IMR-90 (cell line): Measurements from ENCODE around the gene RASSF5. TPM values are rescaled to one million over a fixed set of nuclear protein-coding genes. Genes with fewer than 3 reads are reported as not detected.

Experiments used
- ATAC-seq: fragments of 200-7000 bp; cut with Tn5 transposase; 2 replicates; pipeline ENCODE4 v1.9.1; 2020; ENCODE audit warnings: low read depth, mild to moderate bottlenecking, moderate library complexity
- BruUV-seq: library from RNA; stranded (reverse); fragments of 400-500 nt; replicated peaks from 2 replicates; lab custom pipeline; 2021; lab: Mats Ljungman, UMichigan
- CTCF ChIA-PET: fragments of 300-600 bp; formaldehyde crosslinking; extraction: SDS; loops from one replicate; lab custom pipeline; 2021; ENCODE audit warnings: antibody characterized with exemption; lab: Yijun Ruan, JAX
- POLR2A ChIA-PET: fragments of 300-600 bp; sonication (Branson Sonifier 250); formaldehyde crosslinking; loops from one replicate; lab custom pipeline; 2022; ENCODE audit warnings: antibody characterized with exemption; ENCODE audit not compliant: unreplicated experiment; lab: Charles Lee
- DNase-seq: peaks from one replicate; pipeline ENCODE4 v3.0.0; 2013
- H2AFZ ChIP-seq: replicated peaks from 2 replicates; pipeline ENCODE3; 2013; ENCODE audit warnings: low read length, mild to moderate bottlenecking; ENCODE audit not compliant: poor library complexity
- H2AK5ac ChIP-seq: 2 replicates; pipeline ENCODE4 v1.6.1; 2013; ENCODE audit warnings: low read depth, low read length, inconsistent platforms
- H2AK9ac ChIP-seq: replicated peaks from 2 replicates; pipeline ENCODE3; 2013; ENCODE audit warnings: mild to moderate bottlenecking, low read depth, low read length, moderate library complexity; ENCODE audit not compliant: poor library complexity
- H2BK120ac ChIP-seq: 2 replicates; pipeline ENCODE4 v1.6.1; 2013; ENCODE audit warnings: low read depth, low read length, inconsistent platforms
- H2BK15ac ChIP-seq: 3 replicates; pipeline ENCODE4 v1.6.1; 2013; ENCODE audit warnings: low read depth, low read length, inconsistent platforms
- H2BK20ac ChIP-seq: 2 replicates; pipeline ENCODE4 v1.6.1; 2013; ENCODE audit warnings: low read depth, mild to moderate bottlenecking, inconsistent platforms, low read length, moderate library complexity
- H2BK5ac ChIP-seq: 2 replicates; pipeline ENCODE4 v1.6.1; 2013; ENCODE audit warnings: mild to moderate bottlenecking, low read depth, low read length, inconsistent platforms; ENCODE audit not compliant: poor library complexity, severe bottlenecking
- H3K14ac ChIP-seq: replicated peaks from 2 replicates; pipeline ENCODE4 v1.6.1; 2013; ENCODE audit warnings: low read depth, low read length, inconsistent platforms
- H3K18ac ChIP-seq: 2 replicates; pipeline ENCODE4 v1.6.1; 2013; ENCODE audit warnings: low read depth, low read length, control low read depth
- H3K23ac ChIP-seq: 2 replicates; pipeline ENCODE4 v1.6.1; 2013; ENCODE audit warnings: low read depth, low read length, inconsistent platforms
- H3K27ac ChIP-seq: 2 replicates; pipeline ENCODE4 v1.5.1; 2013; ENCODE audit warnings: mild to moderate bottlenecking, control low read depth, low read length; ENCODE audit not compliant: insufficient read depth
- H3K27me3 ChIP-seq: 2 replicates; pipeline ENCODE4 v1.6.1; 2013; ENCODE audit warnings: low read length; ENCODE audit not compliant: control insufficient read depth, insufficient read depth
- H3K36me3 ChIP-seq: 2 replicates; pipeline ENCODE4 v1.6.1; 2013; ENCODE audit warnings: low read length, mixed read lengths; ENCODE audit not compliant: control insufficient read depth, insufficient read depth
- H3K4ac ChIP-seq: 2 replicates; pipeline ENCODE4 v1.6.1; 2013; ENCODE audit warnings: low read depth, low read length, inconsistent platforms
- H3K4me1 ChIP-seq: 2 replicates; pipeline ENCODE4 v1.6.1; 2013; ENCODE audit warnings: low read length, mixed read lengths; ENCODE audit not compliant: control insufficient read depth, insufficient read depth
- H3K4me2 ChIP-seq: 2 replicates; pipeline ENCODE4 v1.6.1; 2013; ENCODE audit warnings: low read depth, mild to moderate bottlenecking, control low read depth, low read length, moderate library complexity
- H3K4me3 ChIP-seq: 2 replicates; pipeline ENCODE4 v1.5.1; 2013; ENCODE audit warnings: low read depth, mild to moderate bottlenecking, control low read depth, low read length, moderate library complexity; ENCODE audit not compliant: insufficient read depth
- H3K56ac ChIP-seq: 2 replicates; pipeline ENCODE4 v1.6.1; 2013; ENCODE audit warnings: low read length, inconsistent platforms; ENCODE audit not compliant: insufficient read depth; ENCODE audit errors: extremely low read depth
- H3K79me1 ChIP-seq, 2 experiments: 2 replicates each; pipeline ENCODE4 v1.6.1; 2013; ENCODE audit warnings: low read length in 2 of 2, inconsistent platforms in 1 of 2, low read depth in 1 of 2
- H3K9ac ChIP-seq: 2 replicates; pipeline ENCODE4 v1.6.1; 2013; ENCODE audit warnings: low read depth, low read length, control low read depth
- H3K9me1 ChIP-seq: 2 replicates; pipeline ENCODE4 v1.6.1; 2013; ENCODE audit warnings: low read length, inconsistent platforms; ENCODE audit not compliant: insufficient read depth
- H3K9me3 ChIP-seq: 2 replicates; pipeline ENCODE4 v1.6.1; 2013; ENCODE audit warnings: low read length; ENCODE audit not compliant: control insufficient read depth, insufficient read depth
- H4K20me1 ChIP-seq: 2 replicates; pipeline ENCODE4 v1.6.1; 2013; ENCODE audit warnings: low read length, inconsistent platforms; ENCODE audit not compliant: insufficient read depth
- H4K5ac ChIP-seq: 2 replicates; pipeline ENCODE4 v1.6.1; 2013; ENCODE audit warnings: mild to moderate bottlenecking, low read depth, low read length, control low read depth
- H4K8ac ChIP-seq, 2 experiments: 2 replicates each; pipeline ENCODE4 v1.6.1; 2013; ENCODE audit warnings: low read depth in 2 of 2, low read length in 2 of 2, control low read depth in 1 of 2, inconsistent platforms in 1 of 2
- H4K91ac ChIP-seq: 2 replicates; pipeline ENCODE4 v1.6.1; 2013; ENCODE audit warnings: low read depth, low read length, inconsistent platforms; ENCODE audit not compliant: insufficient read depth
- CEBPB ChIP-seq: IDR thresholded peaks from 2 replicates; pipeline ENCODE4 v1.6.1; 2012; ENCODE audit warnings: low read depth, low read length, improper control_type of control experiment
- CHD1 ChIP-seq: IDR thresholded peaks from 2 replicates; pipeline ENCODE4 v1.6.1; 2012; ENCODE audit warnings: low read depth, low read length, improper control_type of control experiment
- FOS ChIP-seq: fragments of 150-350 bp; IDR thresholded peaks from 2 replicates; pipeline ENCODE4 v1.6.1; 2016; ENCODE audit warnings: low read depth, low read length
- MAZ ChIP-seq: IDR thresholded peaks from 2 replicates; pipeline ENCODE4 v1.6.1; 2012; ENCODE audit warnings: low read depth, mild to moderate bottlenecking, low read length, improper control_type of control experiment, moderate library complexity, borderline replicate concordance
- MXI1 ChIP-seq: IDR thresholded peaks from 2 replicates; pipeline ENCODE4 v1.6.1; 2012; ENCODE audit warnings: low read depth, mild to moderate bottlenecking, low read length, moderate library complexity, borderline replicate concordance
- NFE2L2 ChIP-seq: fragments of 150-350 bp; IDR thresholded peaks from 2 replicates; pipeline ENCODE4 v1.6.1; 2016; ENCODE audit warnings: low read depth, mild to moderate bottlenecking, low read length
- POLR2A ChIP-seq: IDR thresholded peaks from 2 replicates; pipeline ENCODE4 v1.6.1; 2012; ENCODE audit warnings: mild to moderate bottlenecking, low read depth, low read length
- RCOR1 ChIP-seq: IDR thresholded peaks from 2 replicates; pipeline ENCODE4 v1.6.1; 2012; ENCODE audit warnings: mild to moderate bottlenecking, low read length, improper control_type of control experiment; ENCODE audit not compliant: insufficient replicate concordance
- RFX5 ChIP-seq: IDR thresholded peaks from 2 replicates; pipeline ENCODE4 v1.8.0; 2012; ENCODE audit warnings: low read depth, mild to moderate bottlenecking, low read length, moderate library complexity
- WGBS, 2 experiments: methylation state at CpG; one replicate each; pipeline versions ENCODE4 v1.1.5 to v1.1.7; 2013; ENCODE audit warnings: missing lambda C conversion rate in 2 of 2; ENCODE audit not compliant: insufficient read length in 1 of 2; ENCODE audit errors: extremely low coverage in 2 of 2; 5-methylcytosine and 5-hydroxymethylcytosine counted together
- dilution Hi-C: fragments of 300-500 bp; cut with HindIII; formaldehyde crosslinking; loops from one replicate; pipeline ENCODE4 v1.14.3; 2018; ENCODE audit warnings: low sequenced_read_pairs; ENCODE audit not compliant: unreplicated experiment
- in situ Hi-C: fragments of 300-500 bp; cut with MboI; formaldehyde crosslinking; loops from 3 replicates; pipeline ENCODE4 v1.14.3; 2019; ENCODE audit warnings: low sequenced_read_pairs, inconsistent platforms, mixed read lengths
- intact Hi-C: fragments of 100-400 bp; cut with micrococcal nuclease; formaldehyde crosslinking; loops from 2 replicates; pipeline ENCODE4 v1.10.0; 2022
- polyA plus RNA-seq, 3 experiments: library from polyadenylated mRNA; depleted of rRNA; stranded (reverse); fragments of >200 nt; gene quantifications; 2 replicates each; pipeline ENCODE4 v1.2.3, GENCODE V29; 2012; ENCODE audit warnings: low replicate concordance in 1 of 3
- total RNA-seq: library from RNA; depleted of rRNA; stranded (reverse); fragments of >200 nt; gene quantifications from 2 replicates; pipeline ENCODE4 v1.2.3, GENCODE V29; 2012
- TF ChIP-seq, protein P1 (sequence below): fragments of 150-350 bp; IDR thresholded peaks from 2 replicates; pipeline ENCODE4 v1.6.1; 2016; ENCODE audit warnings: low read depth, mild to moderate bottlenecking, low read length, moderate library complexity, borderline replicate concordance

RASSF5 gene
- total and polyA plus RNA-seq, 2 of the 4 experiments (the other 2 are of a cell fraction) = 0.18 to 1.1 TPM

DNA sequence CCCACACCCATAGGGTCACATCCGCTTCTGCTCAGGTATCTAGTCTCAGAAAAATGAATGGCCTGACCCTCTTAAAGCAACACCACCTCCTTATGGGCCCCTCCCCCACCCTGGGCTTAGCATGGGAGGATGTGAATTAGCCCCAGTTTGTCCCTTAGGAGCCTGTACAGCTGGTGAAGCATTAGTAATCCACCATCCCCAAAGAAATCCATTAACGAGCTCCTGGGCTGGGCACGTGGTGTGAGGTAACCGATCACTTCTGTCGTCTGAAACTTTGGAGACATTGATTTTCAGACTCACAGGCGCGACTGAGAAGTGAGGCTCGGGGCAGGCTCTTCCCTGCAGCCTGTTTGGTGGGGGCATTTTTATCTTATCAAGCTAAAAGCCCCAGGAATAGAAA lies 10.5 kb downstream of the RASSF5 start:
- dilution Hi-C loops = no loop called here
- Histone ChIP-seq H3K4me2 (no peak overlapping the region), H3K27me3 (peaks cover 2% of the 10 kb centered on the region; the same call in 1 of the 2 replicates), H3K4ac (no peak overlapping the region), H3K23ac (no peak overlapping the region), H4K20me1 (no peaks in the 10 kb centered on the region), H2AFZ (no peak overlapping the region), H3K4me1 (peaks cover 13% of the 10 kb centered on the region), H3K56ac (no peak overlapping the region), H4K91ac (no peak overlapping the region), H3K18ac (no peak overlapping the region), H2AK9ac (no peak overlapping the region), H3K14ac (no peak overlapping the region), H3K9me3 (no peaks in the 10 kb centered on the region), H4K8ac (no peak overlapping the region), H2BK15ac (no peak overlapping the region), H3K27ac (no peak overlapping the region), H2BK5ac (no peak overlapping the region), H3K9ac (no peak overlapping the region), H3K36me3 (no peaks in the 10 kb centered on the region), H2BK120ac (no peak overlapping the region), H3K4me3 (no peak overlapping the region), H3K79me1 (peaks cover 0 to 6% of the 10 kb centered on the region in 2 experiments; a peak in 1 of 4 replicates), H2AK5ac (no peak overlapping the region), H3K9me1 (peaks cover 9% of the 10 kb centered on the region; the same call in 1 of the 2 replicates), H2BK20ac (no peak overlapping the region), H4K5ac (no peak overlapping the region)
- DNase-seq (no peak), ATAC-seq (no peak)
- BruUV-seq = no TSS peak
- ChIA-PET CTCF (no interaction called here), POLR2A (no interaction called here)
- intact Hi-C loops = no loop called here
- WGBS, 2 experiments = 100% methylated on average over 4 of the region's 8 CpGs; no CpG with 5 or more reads in 1 of the 2 experiments
- TF ChIP-seq CHD1 (no peak), POLR2A (no peak), RFX5 (no peak), FOS (no peak), NFE2L2 (no peak), RCOR1 (no peak), CEBPB (no peak), MXI1 (no peak), MAZ (no peak)
- TF ChIP-seq, protein P1, sequence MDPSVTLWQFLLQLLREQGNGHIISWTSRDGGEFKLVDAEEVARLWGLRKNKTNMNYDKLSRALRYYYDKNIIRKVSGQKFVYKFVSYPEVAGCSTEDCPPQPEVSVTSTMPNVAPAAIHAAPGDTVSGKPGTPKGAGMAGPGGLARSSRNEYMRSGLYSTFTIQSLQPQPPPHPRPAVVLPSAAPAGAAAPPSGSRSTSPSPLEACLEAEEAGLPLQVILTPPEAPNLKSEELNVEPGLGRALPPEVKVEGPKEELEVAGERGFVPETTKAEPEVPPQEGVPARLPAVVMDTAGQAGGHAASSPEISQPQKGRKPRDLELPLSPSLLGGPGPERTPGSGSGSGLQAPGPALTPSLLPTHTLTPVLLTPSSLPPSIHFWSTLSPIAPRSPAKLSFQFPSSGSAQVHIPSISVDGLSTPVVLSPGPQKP = no peak
- in situ Hi-C loops = no loop called here
